ENCODE results near the gene RASGRP4.

RASGRP4 gene

GRCh38 chr19:38387550-38388348, 38.3 kb downstream of the RASGRP4 start, which contains the start of gene GGN:
Gene GGN (minus strand): TSS chr19:38388034. CDS start chr19:38387261, 773 bp downstream.
- peak; percentile 81 to 89 for DNase-seq

- peak in 1 of 2 donors; percentile 14 for DNase-seq
Measured at GRCh38 chr19:38386971-38387549, 39.0 kb downstream of the RASGRP4 start.

- no peak for DNase-seq
Measured at GRCh38 chr19:38386300-38386970, 39.6 kb downstream of the RASGRP4 start.

GRCh38 chr19:38385804-38386257, 40.2 kb downstream of the RASGRP4 start:
- DNase-seq: no peak

- no peak for DNase-seq
Measured at GRCh38 chr19:38385057-38385803, 40.8 kb downstream of the RASGRP4 start.

- no peak for DNase-seq
Measured at GRCh38 chr19:38384209-38385027, 41.6 kb downstream of the RASGRP4 start.

- no peak for DNase-seq
Measured at GRCh38 chr19:38383743-38384142, 42.3 kb downstream of the RASGRP4 start.

GRCh38 chr19:38383184-38383583, 42.8 kb downstream of the RASGRP4 start:
- DNase-seq: no peak

- no peak for DNase-seq
Measured at GRCh38 chr19:38381138-38381537, 44.9 kb downstream of the RASGRP4 start.

GRCh38 chr19:38378866-38379265, 47.2 kb downstream of the RASGRP4 start:
- no peak for DNase-seq

- DNase-seq: no peak
Measured at GRCh38 chr19:38377052-38377451, 49.0 kb downstream of the RASGRP4 start.

- DNase-seq: no peak
Measured at GRCh38 chr19:38376576-38376975, 49.4 kb downstream of the RASGRP4 start.

GRCh38 chr19:38375748-38376147, 50.3 kb downstream of the RASGRP4 start:
- no peak for DNase-seq

GRCh38 chr19:38375098-38375493, 50.9 kb downstream of the RASGRP4 start:
- no peak for DNase-seq

GRCh38 chr19:38374332-38375097, 51.5 kb downstream of the RASGRP4 start, which contains the start of gene PSMD8:
Gene PSMD8 (plus strand): TSS chr19:38374571. CDS start chr19:38374602, 31 bp downstream.
- peak; percentile 100 for DNase-seq

GRCh38 chr19:38373907-38374331, 52.1 kb downstream of the RASGRP4 start:
- DNase-seq: no peak

- DNase-seq: no peak
Measured at GRCh38 chr19:38371081-38371480, 54.9 kb downstream of the RASGRP4 start.

GRCh38 chr19:38370299-38370698, 55.7 kb downstream of the RASGRP4 start:
- no peak for DNase-seq

- no peak for DNase-seq
Measured at GRCh38 chr19:38369584-38369983, 56.4 kb downstream of the RASGRP4 start.

GRCh38 chr19:38367041-38367440, 59.0 kb downstream of the RASGRP4 start:
- DNase-seq: no peak

Data from CD4-positive, alpha-beta T cell treated with Interleukin-4 for 1 hour (primary cell).